ENCODE measurements around the gene ELAPOR1. TPM values are rescaled to one million over a fixed set of nuclear protein-coding genes. Genes with fewer than 3 reads are reported as not detected.

ELAPOR1 gene
- total and polyA plus RNA-seq, 9 of the 15 experiments (the other 6 are each of a cell fraction or from before 2014, with no cell fraction given): 0.07 to 1.2 (median 0.18) TPM

DNA sequence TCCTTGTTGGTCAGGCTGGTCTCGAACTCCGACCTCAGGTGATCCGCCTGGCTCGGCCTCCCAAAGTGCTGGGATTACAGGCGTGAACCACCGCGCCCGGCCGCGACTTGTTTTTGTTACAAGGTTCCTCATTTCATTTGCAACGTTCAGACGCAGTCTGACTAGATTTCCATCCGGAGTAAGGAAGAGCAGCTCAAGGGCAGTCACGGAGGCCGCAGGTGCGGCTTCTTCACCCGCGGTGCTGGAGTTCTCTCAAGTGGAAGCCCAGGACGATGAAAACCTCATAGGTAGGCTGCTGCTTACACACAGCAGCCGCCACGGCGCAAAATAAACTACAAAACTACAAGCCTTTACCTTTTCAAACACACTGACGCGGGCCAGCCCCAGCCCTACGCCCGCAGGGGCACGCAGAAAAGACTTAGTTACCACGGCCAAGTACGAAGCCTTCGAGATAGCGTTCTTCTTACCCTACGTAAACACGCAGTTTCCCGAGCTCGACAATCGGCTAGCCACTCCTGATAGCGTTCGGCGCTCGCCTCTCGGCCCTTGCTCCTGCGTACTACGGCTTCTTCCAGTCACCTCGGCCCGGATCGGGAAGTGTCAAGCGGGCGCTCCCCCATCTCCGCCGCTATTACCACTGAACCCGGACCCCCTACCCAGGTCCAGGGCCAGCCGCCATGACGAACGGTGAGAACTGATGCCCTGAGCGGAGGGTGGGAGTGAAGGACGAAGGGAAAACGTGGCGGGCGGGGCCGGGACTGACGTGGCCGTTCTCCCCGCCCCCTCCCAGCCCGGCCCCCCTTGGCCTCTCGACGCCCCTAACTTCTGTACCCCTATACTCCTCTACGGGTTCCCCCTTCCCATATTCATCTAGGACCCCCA, 23.5 kb upstream of the ELAPOR1 start, which contains the start of gene TMEM167B (continued):
- TF ChIP-seq NFATC3 (IDR thresholded peaks at IDR 0.05): no peak
- TF ChIP-seq NRF1 (conservative IDR thresholded peaks at IDR 0.05 in 1 of 2, IDR thresholded peaks at IDR 0.05 in 1 of 2): peak; percentile 85 to 89
- peak; percentile 69; the same call in 1 of the 2 replicates for TF ChIP-seq ADNP (tag; IDR thresholded peaks at IDR 0.05)
- TF ChIP-seq DACH1 (IDR thresholded peaks at IDR 0.05; ENCODE audit: partially characterized antibody): peak; percentile 8
- TF ChIP-seq CREB3L1 (IDR thresholded peaks at IDR 0.05; ENCODE audit: borderline replicate concordance, low read depth): peak; percentile 99
- TF ChIP-seq ATF2 (CRISPR knock-in tag; IDR thresholded peaks at IDR 0.05): no peak
- no peak for TF ChIP-seq ZNF512 (tag; IDR thresholded peaks at IDR 0.05)
- TF ChIP-seq FOXK2 (conservative IDR thresholded peaks at IDR 0.05 in 1 of 2, IDR thresholded peaks at IDR 0.05 in 1 of 2; ENCODE audit: low read depth in 2 of 2): peak; percentile 99 to 100
- peak; percentile 31; the same call in 1 of the 2 replicates for TF ChIP-seq GTF2E2 (tag; IDR thresholded peaks at IDR 0.05)
- TF ChIP-seq ZNF354B (CRISPR knock-in tag; IDR thresholded peaks at IDR 0.05): no peak
- no peak for TF ChIP-seq THRA (IDR thresholded peaks at IDR 0.05)
- TF ChIP-seq HMGN3 (IDR thresholded peaks at IDR 0.05; ENCODE audit: borderline replicate concordance, extremely low read depth, insufficient read length, low read depth, low read length): peak; percentile 63
- no peak for TF ChIP-seq PCBP1 (IDR thresholded peaks at IDR 0.05; ENCODE audit: low read depth, low read length, poor library complexity, severe bottlenecking)
- TF ChIP-seq EP300 (IDR thresholded peaks at IDR 0.05; ENCODE audit: low read length): peak; percentile 78
- TF ChIP-seq ZNF695 (CRISPR knock-in tag; IDR thresholded peaks at IDR 0.05): no peak
- TF ChIP-seq ZNF511 (CRISPR knock-in tag; IDR thresholded peaks at IDR 0.05): peak; percentile 79
- peak; percentile 94 for TF ChIP-seq ZHX1 (conservative IDR thresholded peaks at IDR 0.05; ENCODE audit: low read length)

Measured in K562 (cell line).